ENCODE results near the gene SPG11. TPM values are rescaled to one million over a fixed set of nuclear protein-coding genes. Genes with fewer than 3 reads are reported as not detected.

Gene SPG11
- total and polyA plus RNA-seq, 10 of the 15 experiments (the other 5 are each of a cell fraction or from before 2014, with no cell fraction given) = 22.1 to 85.1 (median 47.2) TPM

DNA sequence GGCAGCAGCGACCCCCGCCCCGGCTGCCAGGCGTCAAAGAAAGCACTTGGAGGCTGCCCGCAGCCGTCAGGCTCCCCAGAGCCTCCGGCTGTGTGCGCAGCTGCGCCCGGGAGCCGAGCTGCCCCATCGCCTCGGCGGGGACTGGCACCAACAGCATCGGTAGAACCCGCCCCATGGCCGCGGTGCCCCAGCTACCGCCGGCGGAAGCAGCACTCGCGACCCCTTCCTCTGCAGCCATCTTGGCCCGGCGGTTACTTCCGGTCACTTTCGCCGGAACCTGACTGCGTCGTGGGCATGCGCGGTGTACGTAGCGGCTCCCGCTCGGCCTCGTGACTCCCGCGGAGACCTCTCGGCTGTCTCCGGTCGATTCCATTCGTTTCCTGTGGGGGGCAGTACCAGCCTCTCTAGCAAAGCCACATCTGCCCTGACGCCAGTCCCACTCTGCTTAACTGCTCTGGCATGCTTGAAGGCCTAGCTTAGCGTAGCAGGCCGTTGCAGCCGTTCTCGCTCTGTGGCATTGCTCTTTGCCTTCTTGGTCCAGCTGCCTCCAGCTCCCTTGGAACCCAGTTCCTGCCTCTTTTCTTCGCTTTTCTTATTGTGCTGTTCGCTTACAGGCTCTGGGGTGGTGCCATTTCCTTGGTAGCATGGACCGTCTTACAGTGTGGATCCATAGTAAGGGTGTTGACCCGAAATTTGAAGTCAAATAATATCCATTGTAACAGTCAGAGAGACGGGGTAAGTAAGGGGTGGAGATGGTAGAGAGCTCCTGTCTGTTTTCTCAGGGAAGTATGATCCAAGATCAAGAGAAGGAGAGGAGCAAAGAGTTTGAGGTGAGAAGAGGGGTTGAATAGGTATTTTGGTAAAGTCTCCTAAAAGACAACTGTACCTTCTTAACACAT lies at the start of gene SPG11 (continued):
- TF ChIP-seq, protein P1, sequence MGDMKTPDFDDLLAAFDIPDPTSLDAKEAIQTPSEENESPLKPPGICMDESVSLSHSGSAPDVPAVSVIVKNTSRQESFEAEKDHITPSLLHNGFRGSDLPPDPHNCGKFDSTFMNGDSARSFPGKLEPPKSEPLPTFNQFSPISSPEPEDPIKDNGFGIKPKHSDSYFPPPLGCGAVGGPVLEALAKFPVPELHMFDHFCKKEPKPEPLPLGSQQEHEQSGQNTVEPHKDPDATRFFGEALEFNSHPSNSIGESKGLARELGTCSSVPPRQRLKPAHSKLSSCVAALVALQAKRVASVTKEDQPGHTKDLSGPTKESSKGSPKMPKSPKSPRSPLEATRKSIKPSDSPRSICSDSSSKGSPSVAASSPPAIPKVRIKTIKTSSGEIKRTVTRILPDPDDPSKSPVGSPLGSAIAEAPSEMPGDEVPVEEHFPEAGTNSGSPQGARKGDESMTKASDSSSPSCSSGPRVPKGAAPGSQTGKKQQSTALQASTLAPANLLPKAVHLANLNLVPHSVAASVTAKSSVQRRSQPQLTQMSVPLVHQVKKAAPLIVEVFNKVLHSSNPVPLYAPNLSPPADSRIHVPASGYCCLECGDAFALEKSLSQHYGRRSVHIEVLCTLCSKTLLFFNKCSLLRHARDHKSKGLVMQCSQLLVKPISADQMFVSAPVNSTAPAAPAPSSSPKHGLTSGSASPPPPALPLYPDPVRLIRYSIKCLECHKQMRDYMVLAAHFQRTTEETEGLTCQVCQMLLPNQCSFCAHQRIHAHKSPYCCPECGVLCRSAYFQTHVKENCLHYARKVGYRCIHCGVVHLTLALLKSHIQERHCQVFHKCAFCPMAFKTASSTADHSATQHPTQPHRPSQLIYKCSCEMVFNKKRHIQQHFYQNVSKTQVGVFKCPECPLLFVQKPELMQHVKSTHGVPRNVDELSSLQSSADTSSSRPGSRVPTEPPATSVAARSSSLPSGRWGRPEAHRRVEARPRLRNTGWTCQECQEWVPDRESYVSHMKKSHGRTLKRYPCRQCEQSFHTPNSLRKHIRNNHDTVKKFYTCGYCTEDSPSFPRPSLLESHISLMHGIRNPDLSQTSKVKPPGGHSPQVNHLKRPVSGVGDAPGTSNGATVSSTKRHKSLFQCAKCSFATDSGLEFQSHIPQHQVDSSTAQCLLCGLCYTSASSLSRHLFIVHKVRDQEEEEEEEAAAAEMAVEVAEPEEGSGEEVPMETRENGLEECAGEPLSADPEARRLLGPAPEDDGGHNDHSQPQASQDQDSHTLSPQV (IDR thresholded peaks at IDR 0.05) = peak; percentile 90
- TF ChIP-seq, protein P2, sequence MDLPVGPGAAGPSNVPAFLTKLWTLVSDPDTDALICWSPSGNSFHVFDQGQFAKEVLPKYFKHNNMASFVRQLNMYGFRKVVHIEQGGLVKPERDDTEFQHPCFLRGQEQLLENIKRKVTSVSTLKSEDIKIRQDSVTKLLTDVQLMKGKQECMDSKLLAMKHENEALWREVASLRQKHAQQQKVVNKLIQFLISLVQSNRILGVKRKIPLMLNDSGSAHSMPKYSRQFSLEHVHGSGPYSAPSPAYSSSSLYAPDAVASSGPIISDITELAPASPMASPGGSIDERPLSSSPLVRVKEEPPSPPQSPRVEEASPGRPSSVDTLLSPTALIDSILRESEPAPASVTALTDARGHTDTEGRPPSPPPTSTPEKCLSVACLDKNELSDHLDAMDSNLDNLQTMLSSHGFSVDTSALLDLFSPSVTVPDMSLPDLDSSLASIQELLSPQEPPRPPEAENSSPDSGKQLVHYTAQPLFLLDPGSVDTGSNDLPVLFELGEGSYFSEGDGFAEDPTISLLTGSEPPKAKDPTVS (IDR thresholded peaks at IDR 0.05; ENCODE audit: low read depth, low read length) = no peak
- TF ChIP-seq IKZF2 (IDR thresholded peaks at IDR 0.05) = no peak; a peak in 1 of 4 replicates
- no peak for TF ChIP-seq STAT1 (conservative IDR thresholded peaks at IDR 0.05)
- TF ChIP-seq, protein P3, sequence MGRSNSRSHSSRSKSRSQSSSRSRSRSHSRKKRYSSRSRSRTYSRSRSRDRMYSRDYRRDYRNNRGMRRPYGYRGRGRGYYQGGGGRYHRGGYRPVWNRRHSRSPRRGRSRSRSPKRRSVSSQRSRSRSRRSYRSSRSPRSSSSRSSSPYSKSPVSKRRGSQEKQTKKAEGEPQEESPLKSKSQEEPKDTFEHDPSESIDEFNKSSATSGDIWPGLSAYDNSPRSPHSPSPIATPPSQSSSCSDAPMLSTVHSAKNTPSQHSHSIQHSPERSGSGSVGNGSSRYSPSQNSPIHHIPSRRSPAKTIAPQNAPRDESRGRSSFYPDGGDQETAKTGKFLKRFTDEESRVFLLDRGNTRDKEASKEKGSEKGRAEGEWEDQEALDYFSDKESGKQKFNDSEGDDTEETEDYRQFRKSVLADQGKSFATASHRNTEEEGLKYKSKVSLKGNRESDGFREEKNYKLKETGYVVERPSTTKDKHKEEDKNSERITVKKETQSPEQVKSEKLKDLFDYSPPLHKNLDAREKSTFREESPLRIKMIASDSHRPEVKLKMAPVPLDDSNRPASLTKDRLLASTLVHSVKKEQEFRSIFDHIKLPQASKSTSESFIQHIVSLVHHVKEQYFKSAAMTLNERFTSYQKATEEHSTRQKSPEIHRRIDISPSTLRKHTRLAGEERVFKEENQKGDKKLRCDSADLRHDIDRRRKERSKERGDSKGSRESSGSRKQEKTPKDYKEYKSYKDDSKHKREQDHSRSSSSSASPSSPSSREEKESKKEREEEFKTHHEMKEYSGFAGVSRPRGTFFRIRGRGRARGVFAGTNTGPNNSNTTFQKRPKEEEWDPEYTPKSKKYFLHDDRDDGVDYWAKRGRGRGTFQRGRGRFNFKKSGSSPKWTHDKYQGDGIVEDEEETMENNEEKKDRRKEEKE (IDR thresholded peaks at IDR 0.05) = no peak
- TF ChIP-seq, protein P4, sequence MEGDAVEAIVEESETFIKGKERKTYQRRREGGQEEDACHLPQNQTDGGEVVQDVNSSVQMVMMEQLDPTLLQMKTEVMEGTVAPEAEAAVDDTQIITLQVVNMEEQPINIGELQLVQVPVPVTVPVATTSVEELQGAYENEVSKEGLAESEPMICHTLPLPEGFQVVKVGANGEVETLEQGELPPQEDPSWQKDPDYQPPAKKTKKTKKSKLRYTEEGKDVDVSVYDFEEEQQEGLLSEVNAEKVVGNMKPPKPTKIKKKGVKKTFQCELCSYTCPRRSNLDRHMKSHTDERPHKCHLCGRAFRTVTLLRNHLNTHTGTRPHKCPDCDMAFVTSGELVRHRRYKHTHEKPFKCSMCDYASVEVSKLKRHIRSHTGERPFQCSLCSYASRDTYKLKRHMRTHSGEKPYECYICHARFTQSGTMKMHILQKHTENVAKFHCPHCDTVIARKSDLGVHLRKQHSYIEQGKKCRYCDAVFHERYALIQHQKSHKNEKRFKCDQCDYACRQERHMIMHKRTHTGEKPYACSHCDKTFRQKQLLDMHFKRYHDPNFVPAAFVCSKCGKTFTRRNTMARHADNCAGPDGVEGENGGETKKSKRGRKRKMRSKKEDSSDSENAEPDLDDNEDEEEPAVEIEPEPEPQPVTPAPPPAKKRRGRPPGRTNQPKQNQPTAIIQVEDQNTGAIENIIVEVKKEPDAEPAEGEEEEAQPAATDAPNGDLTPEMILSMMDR (IDR thresholded peaks at IDR 0.05 in 2 of 3, conservative IDR thresholded peaks at IDR 0.05 in 1 of 3; ENCODE audit: control insufficient read depth in 2 of 3, extremely low read depth in 1 of 3, insufficient read depth in 1 of 3, low read depth in 3 of 3, low read length in 3 of 3) = peak; percentile 89 to 99 (median 97); a peak in 5 of 6 replicates
- TF ChIP-seq, protein P5, sequence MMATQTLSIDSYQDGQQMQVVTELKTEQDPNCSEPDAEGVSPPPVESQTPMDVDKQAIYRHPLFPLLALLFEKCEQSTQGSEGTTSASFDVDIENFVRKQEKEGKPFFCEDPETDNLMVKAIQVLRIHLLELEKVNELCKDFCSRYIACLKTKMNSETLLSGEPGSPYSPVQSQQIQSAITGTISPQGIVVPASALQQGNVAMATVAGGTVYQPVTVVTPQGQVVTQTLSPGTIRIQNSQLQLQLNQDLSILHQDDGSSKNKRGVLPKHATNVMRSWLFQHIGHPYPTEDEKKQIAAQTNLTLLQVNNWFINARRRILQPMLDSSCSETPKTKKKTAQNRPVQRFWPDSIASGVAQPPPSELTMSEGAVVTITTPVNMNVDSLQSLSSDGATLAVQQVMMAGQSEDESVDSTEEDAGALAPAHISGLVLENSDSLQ (IDR thresholded peaks at IDR 0.05) = peak; percentile 37; the same call in 1 of the 2 replicates
- TF ChIP-seq, protein P6, sequence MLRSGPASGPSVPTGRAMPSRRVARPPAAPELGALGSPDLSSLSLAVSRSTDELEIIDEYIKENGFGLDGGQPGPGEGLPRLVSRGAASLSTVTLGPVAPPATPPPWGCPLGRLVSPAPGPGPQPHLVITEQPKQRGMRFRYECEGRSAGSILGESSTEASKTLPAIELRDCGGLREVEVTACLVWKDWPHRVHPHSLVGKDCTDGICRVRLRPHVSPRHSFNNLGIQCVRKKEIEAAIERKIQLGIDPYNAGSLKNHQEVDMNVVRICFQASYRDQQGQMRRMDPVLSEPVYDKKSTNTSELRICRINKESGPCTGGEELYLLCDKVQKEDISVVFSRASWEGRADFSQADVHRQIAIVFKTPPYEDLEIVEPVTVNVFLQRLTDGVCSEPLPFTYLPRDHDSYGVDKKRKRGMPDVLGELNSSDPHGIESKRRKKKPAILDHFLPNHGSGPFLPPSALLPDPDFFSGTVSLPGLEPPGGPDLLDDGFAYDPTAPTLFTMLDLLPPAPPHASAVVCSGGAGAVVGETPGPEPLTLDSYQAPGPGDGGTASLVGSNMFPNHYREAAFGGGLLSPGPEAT (IDR thresholded peaks at IDR 0.05; ENCODE audit: low read depth) = peak; percentile 29; the same call in 1 of the 2 replicates
- TF ChIP-seq, protein P7, sequence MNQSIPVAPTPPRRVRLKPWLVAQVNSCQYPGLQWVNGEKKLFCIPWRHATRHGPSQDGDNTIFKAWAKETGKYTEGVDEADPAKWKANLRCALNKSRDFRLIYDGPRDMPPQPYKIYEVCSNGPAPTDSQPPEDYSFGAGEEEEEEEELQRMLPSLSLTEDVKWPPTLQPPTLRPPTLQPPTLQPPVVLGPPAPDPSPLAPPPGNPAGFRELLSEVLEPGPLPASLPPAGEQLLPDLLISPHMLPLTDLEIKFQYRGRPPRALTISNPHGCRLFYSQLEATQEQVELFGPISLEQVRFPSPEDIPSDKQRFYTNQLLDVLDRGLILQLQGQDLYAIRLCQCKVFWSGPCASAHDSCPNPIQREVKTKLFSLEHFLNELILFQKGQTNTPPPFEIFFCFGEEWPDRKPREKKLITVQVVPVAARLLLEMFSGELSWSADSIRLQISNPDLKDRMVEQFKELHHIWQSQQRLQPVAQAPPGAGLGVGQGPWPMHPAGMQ (IDR thresholded peaks at IDR 0.05; ENCODE audit: borderline replicate concordance) = no peak
- no peak for TF ChIP-seq KAT2A (conservative IDR thresholded peaks at IDR 0.05; ENCODE audit: control insufficient read depth, low read depth, low read length)
- TF ChIP-seq HDGF (IDR thresholded peaks at IDR 0.05) = peak; percentile 85; the same call in 1 of the 2 replicates
